Esophagus squamous epithelium (tissue), 4 donors: ENCODE results near the gene CHAC2.

Source experiments
- POLR2A ChIP-seq, 4 donors: fragments of 450-650 bp; IDR thresholded peaks; one replicate each; pipeline ENCODE4 v1.6.1; 2017; ENCODE audit warnings: antibody characterized with exemption in 4 of 4, mild to moderate bottlenecking in 4 of 4, moderate library complexity in 3 of 4
- TF ChIP-seq, protein P1 (sequence below), 6 experiments: fragments of 450-650 bp in 4 of 6; fragments of 200-600 bp in 2 of 6; sonication (generic) in 2 of 6; IDR thresholded peaks; one replicate each; pipeline ENCODE4 v1.5.1; 2016 to 2019; ENCODE audit warnings: antibody characterized with exemption in 6 of 6, mild to moderate bottlenecking in 4 of 6, moderate library complexity in 4 of 6

DNA sequence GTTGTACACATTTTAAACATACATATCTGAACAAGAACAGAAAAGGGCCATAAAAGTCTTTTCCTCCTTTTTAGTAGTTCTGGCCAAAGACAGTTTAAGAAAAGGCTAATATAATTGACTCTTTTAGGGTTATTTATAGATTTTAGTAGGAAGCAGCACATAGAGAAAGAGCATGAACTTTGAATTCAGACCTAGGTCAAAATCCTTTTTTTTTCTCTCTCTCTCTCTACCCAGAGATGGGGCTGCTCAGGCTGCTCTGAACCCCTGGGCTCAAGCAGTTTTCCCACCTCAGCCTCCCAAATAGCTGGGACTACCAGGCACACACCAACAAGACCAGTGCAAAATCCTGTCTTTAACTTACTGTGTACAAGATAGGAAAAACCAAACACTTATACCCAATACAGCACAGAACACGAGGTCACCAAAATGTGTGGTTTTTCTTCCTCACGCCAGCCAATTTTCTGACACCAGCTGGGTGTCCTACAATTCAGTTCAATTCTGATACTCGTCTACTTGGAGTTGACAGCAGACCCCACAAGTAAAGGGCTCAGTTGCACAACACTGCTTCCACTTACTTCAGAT lies 51.3 kb downstream of the CHAC2 start:
- TF ChIP-seq, protein P1, sequence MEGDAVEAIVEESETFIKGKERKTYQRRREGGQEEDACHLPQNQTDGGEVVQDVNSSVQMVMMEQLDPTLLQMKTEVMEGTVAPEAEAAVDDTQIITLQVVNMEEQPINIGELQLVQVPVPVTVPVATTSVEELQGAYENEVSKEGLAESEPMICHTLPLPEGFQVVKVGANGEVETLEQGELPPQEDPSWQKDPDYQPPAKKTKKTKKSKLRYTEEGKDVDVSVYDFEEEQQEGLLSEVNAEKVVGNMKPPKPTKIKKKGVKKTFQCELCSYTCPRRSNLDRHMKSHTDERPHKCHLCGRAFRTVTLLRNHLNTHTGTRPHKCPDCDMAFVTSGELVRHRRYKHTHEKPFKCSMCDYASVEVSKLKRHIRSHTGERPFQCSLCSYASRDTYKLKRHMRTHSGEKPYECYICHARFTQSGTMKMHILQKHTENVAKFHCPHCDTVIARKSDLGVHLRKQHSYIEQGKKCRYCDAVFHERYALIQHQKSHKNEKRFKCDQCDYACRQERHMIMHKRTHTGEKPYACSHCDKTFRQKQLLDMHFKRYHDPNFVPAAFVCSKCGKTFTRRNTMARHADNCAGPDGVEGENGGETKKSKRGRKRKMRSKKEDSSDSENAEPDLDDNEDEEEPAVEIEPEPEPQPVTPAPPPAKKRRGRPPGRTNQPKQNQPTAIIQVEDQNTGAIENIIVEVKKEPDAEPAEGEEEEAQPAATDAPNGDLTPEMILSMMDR (IDR thresholded peaks at IDR 0.05), result no peak
- TF ChIP-seq POLR2A (IDR thresholded peaks at IDR 0.05), result no peak
